Measurements from ENCODE around the gene THSD7A. TPM values are rescaled to one million over a fixed set of nuclear protein-coding genes. Genes with fewer than 3 reads are reported as not detected.

THSD7A gene
- total RNA-seq, 1 experiment from 2014 or later = 0.68 TPM

DNA sequence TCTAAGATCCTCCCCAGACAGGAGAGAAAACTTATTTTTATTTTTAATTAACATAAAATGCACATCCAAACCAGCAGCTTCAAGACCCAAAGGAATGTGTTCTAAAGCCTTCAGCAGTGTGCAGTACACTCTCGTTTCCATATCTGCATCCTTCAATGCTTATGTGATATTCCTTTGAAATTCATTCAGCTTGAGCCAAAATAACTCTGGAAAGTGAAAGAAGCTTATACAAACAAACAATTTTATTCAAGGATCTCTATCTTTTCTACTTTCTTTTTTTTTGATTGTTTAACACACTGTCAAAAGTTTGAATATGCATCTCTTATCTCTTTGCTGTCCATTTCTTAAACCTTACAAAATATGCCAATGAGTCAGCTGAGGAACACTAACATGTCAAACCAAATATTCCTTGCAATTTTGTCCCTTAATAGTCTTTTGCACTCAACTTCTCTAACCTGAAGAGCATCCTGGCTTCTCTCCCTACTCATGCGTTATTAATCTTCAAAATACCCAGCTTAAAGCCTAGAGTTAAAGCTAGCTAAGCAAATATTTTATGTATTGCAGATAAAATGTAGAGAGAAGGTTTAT is 124.3 kb downstream of the THSD7A start (continued):
- TF ChIP-seq, protein P1, sequence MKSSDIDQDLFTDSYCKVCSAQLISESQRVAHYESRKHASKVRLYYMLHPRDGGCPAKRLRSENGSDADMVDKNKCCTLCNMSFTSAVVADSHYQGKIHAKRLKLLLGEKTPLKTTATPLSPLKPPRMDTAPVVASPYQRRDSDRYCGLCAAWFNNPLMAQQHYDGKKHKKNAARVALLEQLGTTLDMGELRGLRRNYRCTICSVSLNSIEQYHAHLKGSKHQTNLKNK (CRISPR knock-in tag; IDR thresholded peaks at IDR 0.05) = no peak
- TF ChIP-seq PRRX2 (CRISPR knock-in tag; IDR thresholded peaks at IDR 0.05) (no peak), NR1H2 (CRISPR knock-in tag; IDR thresholded peaks at IDR 0.05) (no peak), ZNF263 (CRISPR knock-in tag; IDR thresholded peaks at IDR 0.05; ENCODE audit: low read depth) (no peak), CREM (CRISPR knock-in tag; IDR thresholded peaks at IDR 0.05) (no peak), SOX15 (CRISPR knock-in tag; IDR thresholded peaks at IDR 0.05) (no peak)
- TF ChIP-seq, protein P2, sequence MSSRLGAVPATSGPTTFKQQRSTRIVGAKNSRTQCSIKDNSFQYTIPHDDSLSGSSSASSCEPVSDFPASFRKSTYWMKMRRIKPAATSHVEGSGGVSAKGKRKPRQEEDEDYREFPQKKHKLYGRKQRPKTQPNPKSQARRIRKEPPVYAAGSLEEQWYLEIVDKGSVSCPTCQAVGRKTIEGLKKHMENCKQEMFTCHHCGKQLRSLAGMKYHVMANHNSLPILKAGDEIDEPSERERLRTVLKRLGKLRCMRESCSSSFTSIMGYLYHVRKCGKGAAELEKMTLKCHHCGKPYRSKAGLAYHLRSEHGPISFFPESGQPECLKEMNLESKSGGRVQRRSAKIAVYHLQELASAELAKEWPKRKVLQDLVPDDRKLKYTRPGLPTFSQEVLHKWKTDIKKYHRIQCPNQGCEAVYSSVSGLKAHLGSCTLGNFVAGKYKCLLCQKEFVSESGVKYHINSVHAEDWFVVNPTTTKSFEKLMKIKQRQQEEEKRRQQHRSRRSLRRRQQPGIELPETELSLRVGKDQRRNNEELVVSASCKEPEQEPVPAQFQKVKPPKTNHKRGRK (CRISPR knock-in tag; IDR thresholded peaks at IDR 0.05; ENCODE audit: borderline replicate concordance) = no peak
- TF ChIP-seq, protein P3, sequence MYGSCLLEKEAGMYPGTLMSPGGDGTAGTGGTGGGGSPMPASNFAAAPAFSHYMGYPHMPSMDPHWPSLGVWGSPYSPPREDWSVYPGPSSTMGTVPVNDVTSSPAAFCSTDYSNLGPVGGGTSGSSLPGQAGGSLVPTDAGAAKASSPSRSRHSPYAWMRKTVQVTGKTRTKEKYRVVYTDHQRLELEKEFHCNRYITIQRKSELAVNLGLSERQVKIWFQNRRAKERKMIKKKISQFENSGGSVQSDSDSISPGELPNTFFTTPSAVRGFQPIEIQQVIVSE (CRISPR knock-in tag; IDR thresholded peaks at IDR 0.05; ENCODE audit: borderline replicate concordance) = no peak

DNA sequence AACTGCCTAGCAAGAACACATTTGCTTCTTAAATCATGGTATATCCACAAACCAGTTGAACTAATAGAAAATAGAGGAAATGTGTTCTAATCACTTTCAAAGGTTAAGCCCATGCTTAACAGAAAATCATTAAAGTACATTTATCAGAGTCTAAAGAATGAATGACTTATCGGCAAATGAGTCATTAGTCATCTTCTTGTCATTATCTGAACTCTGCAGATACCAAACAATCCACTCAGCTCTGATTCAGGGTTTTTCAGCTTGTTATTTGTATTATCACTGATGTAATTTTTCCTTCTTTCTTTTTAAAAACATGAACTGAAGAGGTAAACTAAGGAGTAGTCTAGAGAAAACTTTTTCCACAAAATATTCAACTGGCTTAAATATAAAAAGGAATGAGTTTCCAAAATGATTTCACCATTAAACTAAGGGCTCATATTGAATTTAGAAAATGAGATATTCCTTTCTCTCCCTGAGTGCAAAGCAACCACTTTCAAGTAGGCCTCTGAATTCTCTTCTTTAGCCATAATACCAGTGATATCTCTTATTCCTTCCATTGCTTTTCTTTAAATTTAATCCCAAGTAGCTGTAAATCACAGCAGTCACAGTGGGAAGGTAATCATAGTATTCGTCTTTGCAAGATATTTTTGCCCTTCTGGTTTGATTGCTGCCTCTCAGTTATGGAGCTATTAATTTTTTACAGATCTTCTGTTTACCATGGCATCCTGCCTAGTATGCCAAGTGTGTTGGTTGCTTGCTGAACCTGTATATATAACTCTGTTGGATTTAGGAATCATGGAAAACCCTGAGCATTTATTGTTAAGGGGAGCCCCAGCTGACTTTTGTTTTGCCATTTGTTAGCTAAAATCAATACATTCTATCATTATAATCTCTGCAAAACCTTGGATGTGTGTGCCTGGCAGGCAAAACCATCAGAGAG is 125.1 kb downstream of the THSD7A start:
- H3K27me3 Mint-ChIP-seq (ENCODE audit: low read depth) = no peaks in the 10 kb centered on the region
- POLR2A ChIA-PET = no interaction called here
- no peak overlapping the region for H3K4me3 Mint-ChIP-seq
- CTCF ChIA-PET = no interaction called here
- DNase-seq (ENCODE audit: low spot score) (no peak), ATAC-seq (no peak)
- H3K27ac Mint-ChIP-seq = no peak overlapping the region
- H3K4me1 Mint-ChIP-seq = peaks cover 13% of the 10 kb centered on the region
- TF ChIP-seq RORB (CRISPR knock-in tag; IDR thresholded peaks at IDR 0.05) (no peak), NFE2L1 (CRISPR knock-in tag; IDR thresholded peaks at IDR 0.05) (no peak), JUN (CRISPR knock-in tag; IDR thresholded peaks at IDR 0.05) (no peak), ELF4 (CRISPR knock-in tag; IDR thresholded peaks at IDR 0.05; ENCODE audit: low read depth) (no peak), HMGA2 (CRISPR knock-in tag; IDR thresholded peaks at IDR 0.05) (no peak), GTF2I (CRISPR knock-in tag; conservative IDR thresholded peaks at IDR 0.05) (no peak), ZNF232 (CRISPR knock-in tag; IDR thresholded peaks at IDR 0.05) (no peak), FOXK1 (CRISPR knock-in tag; IDR thresholded peaks at IDR 0.05) (no peak), NR3C1 (CRISPR knock-in tag; conservative IDR thresholded peaks at IDR 0.05; ENCODE audit: low read depth) (no peak), NFYB (CRISPR knock-in tag; conservative IDR thresholded peaks at IDR 0.05; ENCODE audit: low read depth) (no peak), RELA (CRISPR knock-in tag; IDR thresholded peaks at IDR 0.05; ENCODE audit: borderline replicate concordance) (no peak), ZNF138 (CRISPR knock-in tag; conservative IDR thresholded peaks at IDR 0.05) (no peak), FOXJ3 (CRISPR knock-in tag; IDR thresholded peaks at IDR 0.05; ENCODE audit: borderline replicate concordance) (no peak), MYBL2 (CRISPR knock-in tag; IDR thresholded peaks at IDR 0.05) (no peak), CREB1 (CRISPR knock-in tag; IDR thresholded peaks at IDR 0.05) (no peak), KAT7 (CRISPR knock-in tag; IDR thresholded peaks at IDR 0.05; ENCODE audit: borderline replicate concordance) (no peak)
- TF ChIP-seq, protein P1 (CRISPR knock-in tag; IDR thresholded peaks at IDR 0.05) = no peak
- TF ChIP-seq, protein P4, sequence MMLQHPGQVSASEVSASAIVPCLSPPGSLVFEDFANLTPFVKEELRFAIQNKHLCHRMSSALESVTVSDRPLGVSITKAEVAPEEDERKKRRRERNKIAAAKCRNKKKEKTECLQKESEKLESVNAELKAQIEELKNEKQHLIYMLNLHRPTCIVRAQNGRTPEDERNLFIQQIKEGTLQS (CRISPR knock-in tag; conservative IDR thresholded peaks at IDR 0.05) = no peak
- TF ChIP-seq, protein P5, sequence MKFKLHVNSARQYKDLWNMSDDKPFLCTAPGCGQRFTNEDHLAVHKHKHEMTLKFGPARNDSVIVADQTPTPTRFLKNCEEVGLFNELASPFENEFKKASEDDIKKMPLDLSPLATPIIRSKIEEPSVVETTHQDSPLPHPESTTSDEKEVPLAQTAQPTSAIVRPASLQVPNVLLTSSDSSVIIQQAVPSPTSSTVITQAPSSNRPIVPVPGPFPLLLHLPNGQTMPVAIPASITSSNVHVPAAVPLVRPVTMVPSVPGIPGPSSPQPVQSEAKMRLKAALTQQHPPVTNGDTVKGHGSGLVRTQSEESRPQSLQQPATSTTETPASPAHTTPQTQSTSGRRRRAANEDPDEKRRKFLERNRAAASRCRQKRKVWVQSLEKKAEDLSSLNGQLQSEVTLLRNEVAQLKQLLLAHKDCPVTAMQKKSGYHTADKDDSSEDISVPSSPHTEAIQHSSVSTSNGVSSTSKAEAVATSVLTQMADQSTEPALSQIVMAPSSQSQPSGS (CRISPR knock-in tag; IDR thresholded peaks at IDR 0.05; ENCODE audit: borderline replicate concordance, low read depth) = no peak
- no peaks in the 10 kb centered on the region for H3K9me3 Mint-ChIP-seq
- H3K36me3 Mint-ChIP-seq = no peaks in the 10 kb centered on the region
